KG1 (cell line): ENCODE data around the gene ANKRD33B.
"Not testable (repeated sequence)": the region's sequence is repeated elsewhere in the genome, so short reads cannot be mapped to it uniquely, and the experiment has no call there.

Experiments
- DNase-seq: peaks from one replicate; lab custom pipeline; 2025; lab: John Stamatoyannopoulos, UW

ANKRD33B gene

GRCh38 chr5:10621832-10622231 is 58.0 kb downstream of the ANKRD33B start:
- DNase-seq, result no peak

DNA sequence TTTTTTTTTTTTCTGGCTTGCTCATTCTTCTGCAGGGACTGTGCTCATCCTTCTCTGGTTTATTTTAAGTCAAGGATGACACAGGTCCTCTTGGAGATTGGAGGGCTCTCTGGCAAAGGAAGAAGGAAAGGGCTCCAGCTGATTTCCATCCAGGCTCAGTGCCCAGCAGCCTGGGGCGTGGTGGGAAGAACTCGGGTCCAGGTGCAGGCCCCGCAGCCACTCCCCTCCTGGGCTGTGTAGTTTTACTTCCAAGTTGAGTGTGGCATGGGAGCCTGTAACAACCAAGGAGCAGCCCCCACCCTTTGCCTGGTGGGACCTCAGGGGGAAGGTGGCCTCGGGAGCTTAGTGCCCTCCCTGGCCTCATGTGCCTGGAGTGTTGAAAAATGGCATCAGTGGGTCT is 58.9 kb downstream of the ANKRD33B start:
- no peak for DNase-seq

GRCh38 chr5:10623305-10623910 is 59.5 kb downstream of the ANKRD33B start:
- DNase-seq, result no peak

DNA sequence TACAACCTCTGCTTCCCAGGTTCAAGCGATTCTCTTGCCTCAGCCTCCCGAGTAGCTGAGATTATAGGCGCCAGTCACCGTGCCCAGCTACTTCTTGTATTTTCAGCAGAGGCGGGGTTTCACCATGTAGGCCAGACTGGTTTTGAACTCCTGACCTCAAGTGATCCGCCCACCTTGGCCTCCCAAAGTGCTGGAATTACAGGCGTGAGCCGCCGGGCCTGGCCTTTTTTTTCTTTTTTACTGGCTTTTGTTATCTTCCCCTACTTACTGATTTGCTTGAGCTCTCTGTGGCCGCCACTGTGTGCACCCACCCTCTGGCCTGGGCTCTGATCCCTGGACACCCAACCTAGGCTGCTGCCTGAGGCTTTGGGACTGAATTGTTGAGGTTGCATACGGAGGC is 60.3 kb downstream of the ANKRD33B start:
- DNase-seq, result no peak

GRCh38 chr5:10624679-10625078 is 60.8 kb downstream of the ANKRD33B start:
- DNase-seq, result no peak

GRCh38 chr5:10625700-10626472 is 62.0 kb downstream of the ANKRD33B start:
- DNase-seq, result no peak

DNA sequence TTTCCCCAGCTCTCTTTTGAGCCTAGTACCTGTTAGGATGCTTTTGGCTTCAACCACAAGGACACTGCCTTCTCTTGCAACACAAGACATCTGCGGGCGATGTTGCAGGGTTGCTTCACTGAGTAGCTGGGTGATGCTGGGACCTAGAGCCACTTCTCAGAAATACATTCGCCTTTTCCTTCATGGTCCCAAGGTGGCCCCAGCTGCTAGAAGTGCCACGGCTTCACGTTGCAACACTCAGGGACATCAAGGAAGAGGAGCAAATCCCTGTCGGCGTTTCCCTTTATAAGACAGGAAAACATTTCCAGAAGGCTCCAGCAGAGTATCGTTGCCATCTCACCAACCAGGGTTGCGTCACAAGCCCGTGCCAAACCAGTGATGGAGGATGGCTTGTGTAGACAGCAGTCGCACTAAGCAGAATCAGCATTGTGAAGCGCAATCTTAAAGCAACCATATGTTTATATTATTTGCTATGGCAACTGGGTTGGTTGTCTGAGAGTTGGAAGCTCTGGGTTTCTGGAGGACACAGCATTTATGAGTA is 62.7 kb downstream of the ANKRD33B start:
- no peak for DNase-seq

DNA sequence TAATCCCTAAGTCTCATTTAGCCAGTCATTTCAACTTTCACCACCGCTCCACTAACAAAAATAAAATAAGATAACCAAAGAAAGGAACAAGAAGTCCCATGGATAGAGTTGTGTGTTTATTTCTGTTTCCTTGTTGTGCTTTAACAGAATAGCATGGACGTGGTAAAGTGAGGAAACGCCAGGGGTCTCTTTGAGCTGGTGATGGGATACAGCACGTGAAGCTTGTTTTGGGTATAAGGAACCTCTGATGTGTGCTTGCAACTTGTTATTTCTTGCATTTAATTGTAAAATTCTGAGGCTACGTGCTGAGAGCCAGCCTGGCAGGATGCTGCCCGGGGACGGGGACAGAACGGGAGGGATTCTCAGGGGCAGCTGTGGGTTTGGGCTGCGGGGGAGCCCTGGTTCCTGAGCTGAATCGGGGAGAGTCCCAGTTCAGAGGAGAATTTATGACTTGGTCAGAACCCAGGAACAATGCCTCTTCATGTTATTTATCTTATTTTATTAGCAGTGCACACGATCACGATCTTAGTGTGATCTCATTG is 63.4 kb downstream of the ANKRD33B start:
- no peak for DNase-seq

DNA sequence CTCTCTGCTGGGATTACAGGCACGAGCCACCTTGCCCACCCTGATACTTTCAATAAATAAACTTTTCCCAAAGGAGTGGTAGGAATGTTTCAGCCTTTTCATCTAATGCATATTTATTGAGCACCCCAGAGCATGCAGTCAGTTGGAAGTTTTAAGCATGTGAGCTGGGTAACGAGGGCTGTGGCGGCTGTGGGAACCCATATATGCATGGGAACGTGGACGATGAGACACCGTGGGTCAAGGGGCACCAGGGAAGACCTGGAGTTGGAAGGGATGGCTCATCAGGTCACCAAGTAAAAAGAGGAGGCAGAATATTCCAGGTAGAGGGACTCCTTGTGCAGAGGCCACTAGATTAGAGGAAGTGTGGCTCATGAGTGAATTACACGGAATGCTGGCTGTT is 64.7 kb downstream of the ANKRD33B start:
- DNase-seq, result no peak

DNA sequence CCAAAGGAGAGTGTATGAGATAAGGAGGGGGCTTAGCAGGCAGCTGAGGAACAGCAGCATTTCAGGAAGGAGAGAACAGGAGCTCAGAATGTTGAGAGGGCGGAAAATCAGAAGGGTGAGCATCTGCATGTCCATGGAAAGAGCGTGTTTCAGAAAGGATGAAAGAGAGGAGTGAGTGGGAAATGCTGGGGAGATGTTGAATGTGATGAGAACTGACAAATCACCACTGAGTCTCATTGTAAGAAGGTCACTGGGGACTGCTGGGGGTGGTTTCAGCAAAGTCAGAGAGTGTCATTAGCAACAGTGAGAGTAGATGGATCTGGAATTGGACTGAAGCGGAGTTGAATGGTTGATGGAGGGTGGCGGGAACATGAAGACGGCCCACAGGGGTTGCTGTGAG is 65.8 kb downstream of the ANKRD33B start:
- no peak for DNase-seq

GRCh38 chr5:10630126-10630525 is 66.3 kb downstream of the ANKRD33B start:
- DNase-seq, result no peak

- DNase-seq, result not testable (repeated sequence)
These were observed 66.9 kb downstream of the ANKRD33B start for GRCh38 chr5:10630744-10631143.

DNA sequence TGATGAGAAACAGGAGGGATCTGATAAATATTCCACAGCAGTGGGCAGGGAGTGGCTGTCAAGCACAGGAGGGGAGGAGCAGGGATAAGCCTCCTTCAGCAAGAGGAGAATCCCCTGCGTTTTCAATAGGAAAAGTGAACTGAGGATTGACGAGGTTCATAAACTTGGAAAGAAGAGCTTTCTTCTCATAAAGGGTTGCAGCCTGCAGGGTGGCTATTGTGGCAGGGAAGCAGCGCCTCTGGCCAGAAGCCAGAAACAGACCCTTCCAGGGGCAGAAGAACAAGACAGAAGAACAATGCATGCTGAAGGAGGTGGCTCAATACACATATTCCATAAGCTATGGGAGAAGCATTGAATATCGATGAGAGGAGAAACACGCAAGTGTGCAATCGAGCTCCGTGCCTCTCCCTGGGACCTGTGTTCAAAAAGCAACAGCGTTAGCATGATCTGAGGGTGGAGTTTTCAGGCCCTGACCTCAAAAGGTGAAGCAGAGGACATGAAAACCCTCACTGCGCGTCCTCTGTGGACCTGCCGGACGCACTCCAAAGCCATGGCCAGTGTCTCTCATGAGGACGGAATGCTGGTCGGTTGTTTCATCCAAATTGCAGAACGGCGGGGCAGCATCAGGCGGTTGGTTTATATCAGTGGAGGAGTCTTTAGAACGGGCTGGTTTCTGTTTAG is 67.6 kb downstream of the ANKRD33B start:
- DNase-seq, result no peak

GRCh38 chr5:10632110-10632761 is 68.4 kb downstream of the ANKRD33B start:
- no peak for DNase-seq

- no peak for DNase-seq
These were observed 69.6 kb downstream of the ANKRD33B start for GRCh38 chr5:10633271-10634049.

DNA sequence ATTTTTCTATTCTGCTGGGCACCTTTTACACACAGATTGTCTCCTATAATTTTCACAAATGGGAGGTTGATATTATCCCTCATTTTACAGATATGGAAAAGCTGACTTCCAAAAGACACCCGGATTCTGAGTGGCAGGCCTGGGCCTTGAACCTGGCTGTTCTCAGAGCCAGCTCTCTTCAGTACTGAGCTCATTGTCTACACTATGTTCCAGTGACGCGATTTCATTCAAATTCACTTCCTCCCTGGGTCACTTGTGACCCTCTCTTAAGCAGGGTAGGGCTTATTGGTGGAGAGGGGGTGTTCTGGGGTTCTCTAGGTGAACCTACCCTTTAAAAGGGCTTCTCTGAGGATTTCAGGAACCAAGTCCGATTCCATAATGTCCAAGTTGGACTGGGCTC is 70.2 kb downstream of the ANKRD33B start:
- DNase-seq, result no peak

GRCh38 chr5:10634562-10634961 is 70.7 kb downstream of the ANKRD33B start:
- no peak for DNase-seq

- DNase-seq, result peak; percentile 62
These were observed 71.5 kb downstream of the ANKRD33B start for GRCh38 chr5:10635257-10635866.

DNA sequence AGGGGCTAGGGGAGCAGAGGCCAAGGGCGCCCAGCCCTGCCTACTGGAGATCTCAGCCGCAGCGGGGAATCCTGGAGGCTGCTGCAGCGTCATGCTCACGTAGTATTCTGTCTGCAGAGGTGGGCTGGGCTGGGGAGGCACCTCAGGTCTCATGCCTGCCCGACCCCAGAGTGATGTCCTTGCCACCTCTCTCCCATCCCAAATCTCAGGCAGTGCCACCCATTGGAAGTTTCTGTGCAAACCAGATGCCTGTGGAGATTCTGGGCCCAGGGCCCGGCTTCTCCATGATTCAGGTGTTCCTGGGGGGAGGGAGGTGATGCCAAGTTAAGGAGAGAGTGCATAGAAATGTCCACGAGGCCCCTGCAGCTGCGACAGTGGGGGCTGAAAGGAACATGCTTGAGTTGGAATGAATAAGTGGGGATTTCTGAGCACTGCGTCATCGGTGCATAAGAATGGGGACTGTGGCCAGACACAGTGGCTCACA is 72.0 kb downstream of the ANKRD33B start:
- DNase-seq, result no peak

DNA sequence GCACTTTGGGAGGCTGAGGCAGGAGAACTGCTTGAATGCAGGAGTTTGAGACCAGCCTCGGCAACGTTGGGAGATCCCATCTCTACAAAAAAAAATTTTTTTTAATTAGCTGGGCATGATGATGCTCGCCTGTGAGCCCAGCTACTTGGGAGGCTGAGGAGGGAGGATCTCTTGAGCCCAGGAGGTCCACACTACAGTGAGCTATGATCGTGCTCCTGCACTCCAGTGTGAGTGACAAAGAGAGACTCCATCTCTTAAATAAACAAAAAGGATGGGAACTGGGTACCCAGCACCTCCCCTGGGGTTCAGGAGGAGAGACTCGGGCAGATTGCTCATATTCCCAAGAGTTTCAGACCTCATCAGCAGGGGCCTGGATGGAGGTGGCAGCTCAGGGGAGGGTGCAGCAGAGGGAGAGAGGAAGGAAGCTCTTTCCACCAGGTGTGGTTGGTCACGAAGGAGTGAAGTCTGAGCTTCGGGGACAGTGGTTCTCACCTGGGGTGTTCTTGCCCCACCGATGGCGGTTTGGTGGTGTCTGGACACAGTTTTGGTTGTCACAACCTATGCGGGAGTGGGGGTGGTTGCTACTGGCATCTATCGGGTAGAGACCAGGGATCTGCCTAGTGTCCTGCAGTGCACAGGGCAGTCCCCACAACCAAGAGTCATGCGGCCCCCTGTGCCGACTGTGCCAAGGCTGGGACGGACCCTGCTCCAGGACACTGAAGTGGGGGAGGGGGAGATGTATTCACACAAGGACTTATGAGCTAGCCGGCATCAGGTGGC is 72.7 kb downstream of the ANKRD33B start:
- no peak for DNase-seq
